ENCODE results near the gene ARHGAP21. TPM values are rescaled to one million over a fixed set of nuclear protein-coding genes. Genes with fewer than 3 reads are reported as not detected.
A peak's percentile ranks its signal among the peaks of the same experiment; 100 is the strongest.

Gene ARHGAP21
- total and polyA plus RNA-seq, 2 experiments from 2014 or later: 28.7 to 176 TPM

- Histone ChIP-seq H3K36me3 (ENCODE audit: low read depth) (peaks cover 9% of the 10 kb centered on the region; the same call in 1 of the 2 replicates), H3K9me2 (ENCODE audit: insufficient read depth) (no peaks in the 10 kb centered on the region), H3K4me3 (peak overlapping the region; percentile 2; the same call in 1 of the 2 replicates), H4K20me1 (ENCODE audit: insufficient read depth) (no peaks in the 10 kb centered on the region), H3K4me2 (ENCODE audit: unreplicated experiment) (peak overlapping the region; percentile 67), H2AFZ (no peak overlapping the region), H3K9me3 (ENCODE audit: low read depth) (no peaks in the 10 kb centered on the region), H3K4me1 (ENCODE audit: insufficient read depth) (peaks cover 34% of the 10 kb centered on the region), H3K9ac (0 out of 2 replicates have a peak overlapping the region, but pooled peaks have one; percentile 3), H3K27me3 (replicated peaks; ENCODE audit: insufficient read depth) (no peaks in the 10 kb centered on the region), H3K27ac (peak overlapping the region; percentile 23), H3F3A (ENCODE audit: insufficient read depth) (peaks cover 24% of the 10 kb centered on the region), H3K79me2 (ENCODE audit: insufficient read depth) (peaks cover 98% of the 10 kb centered on the region)
- WGBS, 2 experiments (ENCODE audit: low coverage in 1 of 2, low lambda C conversion rate in 2 of 2, missing lambda C conversion rate in 2 of 2): 35 to 38% methylated on average over 6 of the region's 6 CpGs
- TF ChIP-seq EZH2 (IDR thresholded peaks at IDR 0.05; ENCODE audit: insufficient read depth, poor library complexity, severe bottlenecking) (no peak), EZH2phosphoT487 (IDR thresholded peaks at IDR 0.05; ENCODE audit: insufficient read depth, low read depth) (no peak)
- in situ Hi-C loops (cut with MboI): no loop called here
- peak; percentile 90 for DNase-seq
These were observed 80.6 kb downstream of the ARHGAP21 start for GRCh38 chr10:24642921-24643678.

- peaks cover 98% of the 10 kb centered on the region for H3K79me2 ChIP-seq (ENCODE audit: insufficient read depth)
- 95 to 100% methylated on average over 1 of the region's 1 CpG for WGBS, 2 experiments (ENCODE audit: low coverage in 1 of 2, low lambda C conversion rate in 2 of 2, missing lambda C conversion rate in 2 of 2)
- H3K4me3 ChIP-seq: no peak overlapping the region
- H2AFZ ChIP-seq: no peak overlapping the region
- H3K9me2 ChIP-seq (ENCODE audit: insufficient read depth): no peaks in the 10 kb centered on the region
- no peak overlapping the region for H3K9ac ChIP-seq
- no peak for DNase-seq
- H3K9me3 ChIP-seq (ENCODE audit: low read depth): no peaks in the 10 kb centered on the region
- H4K20me1 ChIP-seq (ENCODE audit: insufficient read depth): no peaks in the 10 kb centered on the region
- H3K27me3 ChIP-seq (replicated peaks; ENCODE audit: insufficient read depth): no peaks in the 10 kb centered on the region
- H3K27ac ChIP-seq: no peak overlapping the region
- peaks cover 38% of the 10 kb centered on the region for H3K4me1 ChIP-seq (ENCODE audit: insufficient read depth)
- in situ Hi-C loops (cut with MboI): no loop called here
- no peak overlapping the region for H3K4me2 ChIP-seq (ENCODE audit: unreplicated experiment)
- TF ChIP-seq EZH2 (IDR thresholded peaks at IDR 0.05; ENCODE audit: insufficient read depth, poor library complexity, severe bottlenecking) (no peak), EZH2phosphoT487 (IDR thresholded peaks at IDR 0.05; ENCODE audit: insufficient read depth, low read depth) (no peak)
- H3F3A ChIP-seq (ENCODE audit: insufficient read depth): peaks cover 15% of the 10 kb centered on the region
- 0 out of 2 replicates have a peak, but pooled peaks cover 3% of the 10 kb centered on the region for H3K36me3 ChIP-seq (ENCODE audit: low read depth)
These were observed 84.6 kb downstream of the ARHGAP21 start for GRCh38 chr10:24639124-24639523.

- Histone ChIP-seq H3K27ac (no peak overlapping the region), H3K4me3 (no peak overlapping the region), H3K9me2 (ENCODE audit: insufficient read depth) (no peaks in the 10 kb centered on the region), H3K4me2 (ENCODE audit: unreplicated experiment) (no peak overlapping the region), H3K79me2 (ENCODE audit: insufficient read depth) (peaks cover 66% of the 10 kb centered on the region), H2AFZ (no peak overlapping the region), H4K20me1 (ENCODE audit: insufficient read depth) (no peaks in the 10 kb centered on the region), H3K9ac (no peak overlapping the region), H3K36me3 (ENCODE audit: low read depth) (peaks cover 12% of the 10 kb centered on the region), H3F3A (ENCODE audit: insufficient read depth) (peaks cover 30% of the 10 kb centered on the region), H3K27me3 (replicated peaks; ENCODE audit: insufficient read depth) (no peaks in the 10 kb centered on the region), H3K9me3 (ENCODE audit: low read depth) (no peaks in the 10 kb centered on the region), H3K4me1 (ENCODE audit: insufficient read depth) (peaks cover 26% of the 10 kb centered on the region)
- in situ Hi-C loops (cut with MboI): no loop called here
- 90 to 93% methylated on average over 4 of the region's 4 CpGs for WGBS, 2 experiments (ENCODE audit: low coverage in 1 of 2, low lambda C conversion rate in 2 of 2, missing lambda C conversion rate in 2 of 2)
- no peak for DNase-seq
- TF ChIP-seq EZH2phosphoT487 (IDR thresholded peaks at IDR 0.05; ENCODE audit: insufficient read depth, low read depth): no peak
- no peak for TF ChIP-seq EZH2 (IDR thresholded peaks at IDR 0.05; ENCODE audit: insufficient read depth, poor library complexity, severe bottlenecking)
These were observed 97.9 kb downstream of the ARHGAP21 start for GRCh38 chr10:24625778-24626177.

GRCh38 chr10:24623383-24623782 lies 100.3 kb downstream of the ARHGAP21 start:
- H3K27me3 ChIP-seq (replicated peaks; ENCODE audit: insufficient read depth): no peaks in the 10 kb centered on the region
- no peak overlapping the region for H3K4me2 ChIP-seq (ENCODE audit: unreplicated experiment)
- no peak overlapping the region for H3K9ac ChIP-seq
- peaks cover 16% of the 10 kb centered on the region for H3K4me1 ChIP-seq (ENCODE audit: insufficient read depth)
- no peaks in the 10 kb centered on the region for H3K9me2 ChIP-seq (ENCODE audit: insufficient read depth)
- no peak overlapping the region for H3K27ac ChIP-seq
- WGBS, 2 experiments (ENCODE audit: low coverage in 1 of 2, low lambda C conversion rate in 2 of 2, missing lambda C conversion rate in 2 of 2): 89 to 97% methylated on average over 2 of the region's 2 CpGs
- in situ Hi-C loops (cut with MboI): no loop called here
- H3F3A ChIP-seq (ENCODE audit: insufficient read depth): peaks cover 23% of the 10 kb centered on the region
- peak; percentile 24 for DNase-seq
- no peaks in the 10 kb centered on the region for H3K9me3 ChIP-seq (ENCODE audit: low read depth)
- no peak overlapping the region for H2AFZ ChIP-seq
- peaks cover 23% of the 10 kb centered on the region for H3K36me3 ChIP-seq (ENCODE audit: low read depth)
- no peaks in the 10 kb centered on the region for H4K20me1 ChIP-seq (ENCODE audit: insufficient read depth)
- TF ChIP-seq EZH2 (IDR thresholded peaks at IDR 0.05; ENCODE audit: insufficient read depth, poor library complexity, severe bottlenecking) (no peak), EZH2phosphoT487 (IDR thresholded peaks at IDR 0.05; ENCODE audit: insufficient read depth, low read depth) (no peak)
- H3K79me2 ChIP-seq (ENCODE audit: insufficient read depth): peaks cover 71% of the 10 kb centered on the region
- no peak overlapping the region for H3K4me3 ChIP-seq

All from GM23248 (cell line).